Spleen (tissue), 11 donors: Measurements from ENCODE around the gene OSM. TPM values are rescaled to one million over a fixed set of nuclear protein-coding genes. Genes with fewer than 3 reads are reported as not detected.
A peak's percentile ranks its signal among the peaks of the same experiment; 100 is the strongest.

Source experiments
- DNase-seq: peaks from one replicate; pipeline ENCODE4 v3.0.0-alpha.2; 2020
- H3K27ac ChIP-seq, 8 donors: fragments of 200-600 bp; sonication (generic) in 7 of 8; 1 replicate in 4 of 8; 2 replicates in 4 of 8; pipeline versions ENCODE4 v1.5.0 to v1.8.0; 2016 to 2021; ENCODE audit warnings: inconsistent platforms in 4 of 8, mild to moderate bottlenecking in 4 of 8, moderate library complexity in 1 of 8
- H3K27me3 ChIP-seq, 7 donors: fragments of 200-600 bp; sonication (generic) in 6 of 7; replicated peaks in 1 of 7; 1 replicate in 4 of 7; 2 replicates in 3 of 7; pipeline versions ENCODE4 v1.5.0 to v1.8.0; 2016 to 2021; ENCODE audit warnings: inconsistent platforms in 3 of 7, mild to moderate bottlenecking in 1 of 7
- H3K36me3 ChIP-seq, 6 donors: fragments of 200-600 bp; sonication (generic) in 5 of 6; 1 replicate in 4 of 6; 2 replicates in 2 of 6; pipeline versions ENCODE4 v1.5.0 to v1.8.0; 2016 to 2021; ENCODE audit warnings: inconsistent platforms in 2 of 6
- H3K4me1 ChIP-seq, 6 donors: fragments of 200-600 bp; sonication (generic) in 5 of 6; 1 replicate in 3 of 6; 2 replicates in 3 of 6; pipeline versions ENCODE4 v1.5.0 to v1.8.0; 2016 to 2021; ENCODE audit warnings: inconsistent platforms in 3 of 6
- H3K4me3 ChIP-seq, 8 donors: fragments of 200-600 bp; sonication (generic) in 7 of 8; 1 replicate in 4 of 8; 2 replicates in 4 of 8; pipeline versions ENCODE4 v1.5.0 to v1.8.0; 2016 to 2021; ENCODE audit warnings: inconsistent platforms in 4 of 8, mild to moderate bottlenecking in 4 of 8, moderate library complexity in 2 of 8
- H3K9me3 ChIP-seq, 8 donors: fragments of 200-600 bp; sonication (generic) in 7 of 8; 1 replicate in 4 of 8; 2 replicates in 4 of 8; pipeline versions ENCODE4 v1.5.0 to v1.8.0; 2016 to 2021; ENCODE audit warnings: inconsistent platforms in 4 of 8
- POLR2A ChIP-seq, 3 donors: fragments of 450-650 bp; IDR thresholded peaks; one replicate each; pipeline ENCODE4 v1.5.1; 2017; ENCODE audit warnings: antibody characterized with exemption in 3 of 3, mild to moderate bottlenecking in 1 of 3
- POLR2AphosphoS5 ChIP-seq, 3 donors: sonication (generic); formaldehyde crosslinking; IDR thresholded peaks; one replicate each; pipeline ENCODE4 v1.5.1; 2017; ENCODE audit warnings: antibody characterized with exemption in 3 of 3
- WGBS, 5 donors: extraction: QIAGEN DNeasy Blood & Tissue Kit in 3 of 5; methylation state at CpG; one replicate each; pipeline versions ENCODE4 v1.1.5 to v1.1.7; 2013 to 2018; 5-methylcytosine and 5-hydroxymethylcytosine counted together
- intact Hi-C: fragments of 100-400 bp; cut with DNase I; formaldehyde crosslinking; loops from one replicate; pipeline ENCODE4 v1.15.0; 2023; ENCODE audit warnings: low total_unique reads
- polyA plus RNA-seq, 3 donors: library from polyadenylated mRNA; stranded (reverse); fragments of 200-250 nt; gene quantifications; one replicate each; pipeline ENCODE4 v1.2.1, GENCODE V29; 2013
- total RNA-seq, 7 donors: library from RNA; depleted of rRNA in 3 of 7; stranded (reverse); fragments of >200 nt in 3 of 7; fragmentation: NEBNext Ultra II Directional in 4 of 7; extraction: Animal tissue kit (Norgen Biotek cat#: 25700) in 4 of 7; gene quantifications; one replicate each; pipeline versions ENCODE4 v1.1.0 to v1.2.1, GENCODE V29; 2016 to 2021
- TF ChIP-seq, protein P1 (sequence below), 11 experiments: fragments of 200-600 bp in 7 of 11; fragments of 450-650 bp in 4 of 11; sonication (generic) in 4 of 11; IDR thresholded peaks in 8 of 11; conservative IDR thresholded peaks in 3 of 11; 1 replicate in 7 of 11; 2 replicates in 4 of 11; pipeline versions ENCODE4 v1.4.0 to v1.8.0; 2016 to 2021; ENCODE audit warnings: antibody characterized with exemption in 11 of 11, inconsistent platforms in 4 of 11, mild to moderate bottlenecking in 1 of 11
- donor health status: healthy with polysubstance abuse.
- donor health status: DM: no; HTN: no; CAD: no; lungs with moderate emphysema.
- donor health status: DM: no; HTN: no; CAD: no.
- donor health status: Bipolar disorder and iron deficiency.
- donor health status: healthy.
- donor health status: DM: no; HTN: no; CAD: no.
- donor health status: DM: yes; HTN: yes; CAD: no.

Gene OSM
- total and polyA plus RNA-seq, 10 donors, result 1.2 to 16.8 (median 3.0) TPM

DNA sequence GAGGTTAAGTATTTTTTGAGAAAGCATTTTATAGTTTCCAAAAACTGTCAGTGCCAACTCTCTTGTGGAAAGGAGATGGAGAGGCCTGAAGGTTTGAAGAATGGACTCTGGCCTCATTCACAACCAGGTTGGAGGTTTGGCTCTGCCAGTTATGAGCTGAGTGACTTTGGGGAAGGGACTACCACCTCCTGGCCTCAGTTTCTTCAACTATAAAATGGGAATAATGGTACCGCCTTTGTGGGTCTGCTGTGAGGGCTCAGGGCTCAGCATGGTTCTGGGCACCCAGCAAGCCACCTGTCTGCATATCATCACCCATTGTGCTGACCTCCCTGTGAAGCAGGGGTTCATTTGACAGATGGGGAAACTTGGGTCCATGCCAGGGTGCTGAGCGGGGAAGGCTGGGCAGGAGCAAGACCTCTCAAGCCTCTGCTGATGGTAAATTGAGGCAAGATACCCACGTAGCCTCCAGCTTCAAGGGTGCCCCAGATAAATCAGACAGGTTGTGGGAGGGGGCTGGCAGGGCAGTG is 16.5 kb downstream of the OSM start:
- peaks cover 0 to 43% (median 21%) of the 10 kb centered on the region in 7 donors for H3K27me3 ChIP-seq
- TF ChIP-seq, protein P1, sequence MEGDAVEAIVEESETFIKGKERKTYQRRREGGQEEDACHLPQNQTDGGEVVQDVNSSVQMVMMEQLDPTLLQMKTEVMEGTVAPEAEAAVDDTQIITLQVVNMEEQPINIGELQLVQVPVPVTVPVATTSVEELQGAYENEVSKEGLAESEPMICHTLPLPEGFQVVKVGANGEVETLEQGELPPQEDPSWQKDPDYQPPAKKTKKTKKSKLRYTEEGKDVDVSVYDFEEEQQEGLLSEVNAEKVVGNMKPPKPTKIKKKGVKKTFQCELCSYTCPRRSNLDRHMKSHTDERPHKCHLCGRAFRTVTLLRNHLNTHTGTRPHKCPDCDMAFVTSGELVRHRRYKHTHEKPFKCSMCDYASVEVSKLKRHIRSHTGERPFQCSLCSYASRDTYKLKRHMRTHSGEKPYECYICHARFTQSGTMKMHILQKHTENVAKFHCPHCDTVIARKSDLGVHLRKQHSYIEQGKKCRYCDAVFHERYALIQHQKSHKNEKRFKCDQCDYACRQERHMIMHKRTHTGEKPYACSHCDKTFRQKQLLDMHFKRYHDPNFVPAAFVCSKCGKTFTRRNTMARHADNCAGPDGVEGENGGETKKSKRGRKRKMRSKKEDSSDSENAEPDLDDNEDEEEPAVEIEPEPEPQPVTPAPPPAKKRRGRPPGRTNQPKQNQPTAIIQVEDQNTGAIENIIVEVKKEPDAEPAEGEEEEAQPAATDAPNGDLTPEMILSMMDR (IDR thresholded peaks at IDR 0.05 in 8 of 11, conservative IDR thresholded peaks at IDR 0.05 in 3 of 11), result no peak
- TF ChIP-seq POLR2AphosphoS5 (IDR thresholded peaks at IDR 0.05) (no peak), POLR2A (IDR thresholded peaks at IDR 0.05) (no peak)
- intact Hi-C loops, result no loop called here
- WGBS, 5 donors, result 90 to 100% (median 97%) methylated on average over 3 of the region's 3 CpGs
- no peak overlapping the region for H3K27ac ChIP-seq
- H3K36me3 ChIP-seq, result no peaks in the 10 kb centered on the region
- H3K4me3 ChIP-seq, result no peak overlapping the region
- H3K9me3 ChIP-seq, result no peaks in the 10 kb centered on the region
- peaks cover 5 to 90% (median 54%) of the 10 kb centered on the region in 6 donors for H3K4me1 ChIP-seq
- DNase-seq, result no peak

DNA sequence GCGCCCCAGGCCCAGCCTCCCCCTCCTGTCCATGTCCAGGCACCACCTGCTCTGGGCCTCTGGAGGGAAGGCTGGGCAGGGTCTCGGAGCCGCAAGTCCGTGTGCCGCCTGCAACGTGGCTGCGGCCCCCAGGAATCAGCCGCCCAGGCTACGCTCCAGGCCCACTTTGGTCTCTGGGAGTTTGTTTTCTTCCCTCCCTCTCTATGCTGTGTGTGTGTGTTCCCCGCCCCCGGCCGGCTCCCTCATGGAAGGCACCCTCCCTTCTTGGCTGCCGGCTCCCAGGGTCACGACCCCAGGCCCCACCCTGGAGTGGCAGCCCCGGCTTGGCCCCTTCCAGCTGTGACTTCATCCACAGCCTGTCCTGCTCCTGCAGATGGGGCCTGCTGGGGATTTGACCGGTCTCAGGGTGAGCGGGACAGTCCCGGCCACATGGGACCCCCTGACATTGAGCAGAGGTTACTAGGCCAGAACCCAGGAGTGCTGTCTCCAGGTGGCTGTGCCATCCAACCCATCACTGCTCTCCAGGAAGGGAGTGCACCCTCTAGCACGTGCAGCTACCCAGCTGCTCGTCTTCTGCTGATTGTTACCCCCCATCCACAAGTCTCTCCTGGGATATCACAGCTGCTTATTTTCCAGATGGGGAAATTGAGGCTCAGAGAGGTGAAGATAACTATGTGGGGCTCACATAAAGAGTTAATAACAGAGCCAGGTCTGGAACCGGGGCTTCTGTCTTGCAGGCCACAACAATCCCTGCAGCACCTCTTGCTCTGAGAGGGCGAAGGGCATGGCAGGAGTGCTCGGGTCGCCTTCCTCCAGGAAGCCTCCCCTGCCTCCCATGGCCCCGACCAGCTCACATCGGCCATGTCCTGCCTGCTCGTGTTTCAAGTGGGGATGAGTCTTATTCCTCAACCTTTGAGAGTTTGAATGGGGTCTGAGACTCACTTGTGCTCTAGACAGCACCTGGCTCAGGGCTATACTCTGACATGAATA is 17.3 kb downstream of the OSM start:
- Histone ChIP-seq H3K4me3 (no peak overlapping the region), H3K27ac (no peak overlapping the region), H3K9me3 (no peaks in the 10 kb centered on the region), H3K4me1 (peaks cover 5 to 91% (median 54%) of the 10 kb centered on the region in 6 donors), H3K27me3 (peaks cover 0 to 48% (median 21%) of the 10 kb centered on the region in 7 donors), H3K36me3 (no peaks in the 10 kb centered on the region)
- WGBS, 5 donors, result 79 to 91% (median 83%) methylated on average over 22 to 27 of the region's 27 CpGs
- no peak for DNase-seq
- peak in 2 of 3 donors; percentile 47 to 66 for TF ChIP-seq POLR2AphosphoS5 (IDR thresholded peaks at IDR 0.05)
- TF ChIP-seq, protein P1 (IDR thresholded peaks at IDR 0.05 in 8 of 11, conservative IDR thresholded peaks at IDR 0.05 in 3 of 11), result no peak
- intact Hi-C loops, result no loop called here

DNA sequence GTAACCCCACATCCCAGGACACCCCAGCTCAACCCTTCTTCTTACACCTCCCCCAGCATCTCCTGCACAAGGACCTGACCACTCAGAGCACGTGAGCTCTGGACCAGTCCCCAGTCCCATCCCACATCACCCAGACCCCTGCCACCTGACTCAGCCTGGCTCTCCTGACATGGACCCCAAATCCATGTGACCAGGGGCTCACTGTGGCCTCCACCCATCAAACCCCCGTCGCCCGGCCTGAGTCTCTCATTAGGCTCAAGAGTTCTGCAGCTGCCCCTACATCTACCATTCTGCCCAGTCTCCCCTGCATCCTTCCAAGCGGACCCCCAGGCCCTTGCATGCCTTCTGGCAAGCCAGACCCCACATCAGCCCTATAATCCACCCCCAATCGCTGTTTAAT is 18.2 kb downstream of the OSM start:
- intact Hi-C loops, result no loop called here
- H3K36me3 ChIP-seq, result no peaks in the 10 kb centered on the region
- WGBS, 5 donors, result 69 to 75% (median 71%) methylated on average over 6 of the region's 6 CpGs
- peaks cover 0 to 48% (median 21%) of the 10 kb centered on the region in 7 donors for H3K27me3 ChIP-seq
- no peak for DNase-seq
- no peak overlapping the region for H3K4me3 ChIP-seq
- H3K4me1 ChIP-seq, result peaks cover 5 to 83% (median 49%) of the 10 kb centered on the region in 6 donors
- no peaks in the 10 kb centered on the region for H3K9me3 ChIP-seq
- no peak overlapping the region for H3K27ac ChIP-seq
- TF ChIP-seq, protein P1 (IDR thresholded peaks at IDR 0.05 in 8 of 11, conservative IDR thresholded peaks at IDR 0.05 in 3 of 11), result no peak
- TF ChIP-seq POLR2A (IDR thresholded peaks at IDR 0.05) (no peak), POLR2AphosphoS5 (IDR thresholded peaks at IDR 0.05) (no peak)

DNA sequence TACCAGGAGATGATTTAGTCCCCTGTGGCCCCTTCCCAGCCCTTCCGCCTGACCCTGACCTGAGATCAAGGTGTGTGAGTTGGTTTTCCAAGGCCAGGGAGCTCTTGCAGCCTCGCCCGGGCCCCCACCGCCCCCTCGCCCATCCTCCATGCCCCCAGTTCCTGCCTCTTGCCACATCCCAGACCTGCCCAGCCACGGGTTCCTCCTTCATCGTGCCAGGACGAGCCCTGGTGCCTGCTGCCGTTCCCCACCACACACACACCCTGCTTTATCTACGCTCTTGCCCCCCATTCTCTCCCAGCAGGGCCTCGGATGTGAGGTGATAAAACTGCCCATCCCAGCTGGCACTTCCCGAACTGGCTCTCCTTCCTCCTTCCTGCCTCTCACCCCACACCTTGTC is 18.7 kb downstream of the OSM start:
- Histone ChIP-seq H3K4me1 (peaks cover 5 to 78% (median 44%) of the 10 kb centered on the region in 6 donors), H3K9me3 (no peaks in the 10 kb centered on the region), H3K4me3 (no peak overlapping the region), H3K36me3 (no peaks in the 10 kb centered on the region), H3K27ac (no peak overlapping the region), H3K27me3 (peaks cover 0 to 48% (median 21%) of the 10 kb centered on the region in 7 donors)
- no peak for TF ChIP-seq POLR2A (IDR thresholded peaks at IDR 0.05)
- TF ChIP-seq POLR2AphosphoS5 (IDR thresholded peaks at IDR 0.05), result no peak
- TF ChIP-seq, protein P1 (IDR thresholded peaks at IDR 0.05 in 8 of 11, conservative IDR thresholded peaks at IDR 0.05 in 3 of 11), result no peak
- DNase-seq, result no peak
- 37 to 67% (median 49%) methylated on average over 9 to 12 of the region's 12 CpGs for WGBS, 5 donors
- intact Hi-C loops, result no loop called here
